RKO (cell line): ENCODE data around the gene NOVA2.
A peak's percentile ranks its signal among the peaks of the same experiment; 100 is the strongest.

ENCODE experiments used
- DNase-seq: peaks from one replicate; pipeline ENCODE4 v3.0.0-alpha.2; 2016; ENCODE audit warnings: low spot score

NOVA2 gene, protein sequence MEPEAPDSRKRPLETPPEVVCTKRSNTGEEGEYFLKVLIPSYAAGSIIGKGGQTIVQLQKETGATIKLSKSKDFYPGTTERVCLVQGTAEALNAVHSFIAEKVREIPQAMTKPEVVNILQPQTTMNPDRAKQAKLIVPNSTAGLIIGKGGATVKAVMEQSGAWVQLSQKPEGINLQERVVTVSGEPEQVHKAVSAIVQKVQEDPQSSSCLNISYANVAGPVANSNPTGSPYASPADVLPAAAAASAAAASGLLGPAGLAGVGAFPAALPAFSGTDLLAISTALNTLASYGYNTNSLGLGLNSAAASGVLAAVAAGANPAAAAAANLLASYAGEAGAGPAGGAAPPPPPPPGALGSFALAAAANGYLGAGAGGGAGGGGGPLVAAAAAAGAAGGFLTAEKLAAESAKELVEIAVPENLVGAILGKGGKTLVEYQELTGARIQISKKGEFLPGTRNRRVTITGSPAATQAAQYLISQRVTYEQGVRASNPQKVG

DNA sequence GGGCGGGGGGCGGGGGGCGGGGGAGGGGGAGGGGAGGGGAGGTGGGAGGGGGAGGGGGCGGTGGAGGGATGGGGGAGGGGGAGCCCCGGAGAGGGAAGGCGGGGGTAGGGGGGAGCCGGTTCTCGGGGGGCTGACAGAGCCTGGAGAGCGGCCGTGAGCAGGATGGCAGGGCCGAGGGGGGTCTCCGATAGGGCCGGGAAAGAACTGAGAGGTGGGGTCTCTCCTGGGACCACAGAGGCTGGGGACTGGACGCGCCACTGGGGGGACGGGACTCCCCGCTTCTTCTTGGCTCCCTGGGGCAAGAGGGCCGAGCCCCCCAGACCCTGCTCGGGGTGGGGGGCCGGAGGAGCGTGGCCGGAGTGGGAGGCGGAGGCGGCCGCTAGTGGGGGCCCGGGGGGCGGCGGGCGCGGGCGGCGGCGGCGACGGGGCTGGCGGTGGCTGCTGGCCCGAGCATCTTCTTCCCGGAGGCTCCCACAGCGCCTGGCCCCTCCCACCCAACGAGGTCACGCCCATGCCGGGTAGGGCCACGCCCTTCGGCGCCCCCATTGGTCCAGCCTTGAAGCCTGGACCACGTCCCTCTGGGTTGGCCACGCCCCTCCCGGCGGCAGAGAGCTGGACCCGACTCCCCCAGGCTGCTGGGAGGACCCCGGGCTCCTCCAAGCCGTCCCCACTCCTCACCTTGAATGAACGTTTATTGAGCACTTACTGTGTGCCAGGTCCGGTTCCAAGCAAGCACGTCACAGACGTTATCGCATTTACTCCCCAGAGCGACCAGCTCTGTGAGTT is at the start of gene NOVA2:
TSS of gene NOVA2 (minus strand) at position 313 of the 786 bp plus-strand sequence. CDS start 514 bp downstream, outside the sequence.
- no peak for DNase-seq

DNA sequence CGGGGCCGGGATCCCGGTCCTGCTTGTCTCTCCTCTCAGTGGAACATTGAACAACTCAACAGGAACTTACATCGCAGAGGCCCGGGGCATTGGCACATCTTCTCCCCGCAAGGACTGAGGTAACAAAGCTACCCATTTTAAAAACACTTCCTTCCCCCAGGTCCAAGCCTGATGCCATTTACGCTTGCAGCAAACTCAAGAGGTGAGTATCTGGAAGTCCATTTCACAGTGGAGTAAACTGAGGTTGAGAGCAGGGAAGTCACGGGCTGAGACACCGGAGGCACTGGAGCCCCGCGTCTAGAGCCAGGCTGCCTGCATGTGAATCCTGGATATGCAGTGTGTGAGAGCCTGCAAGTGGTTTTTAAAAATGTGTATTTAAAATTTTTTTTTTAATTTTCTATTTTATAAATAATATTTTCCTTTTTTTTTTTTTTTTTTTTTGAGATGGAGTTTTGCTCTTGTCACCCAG is 49.7 kb upstream of the NOVA2 start:
- no peak for DNase-seq

DNA sequence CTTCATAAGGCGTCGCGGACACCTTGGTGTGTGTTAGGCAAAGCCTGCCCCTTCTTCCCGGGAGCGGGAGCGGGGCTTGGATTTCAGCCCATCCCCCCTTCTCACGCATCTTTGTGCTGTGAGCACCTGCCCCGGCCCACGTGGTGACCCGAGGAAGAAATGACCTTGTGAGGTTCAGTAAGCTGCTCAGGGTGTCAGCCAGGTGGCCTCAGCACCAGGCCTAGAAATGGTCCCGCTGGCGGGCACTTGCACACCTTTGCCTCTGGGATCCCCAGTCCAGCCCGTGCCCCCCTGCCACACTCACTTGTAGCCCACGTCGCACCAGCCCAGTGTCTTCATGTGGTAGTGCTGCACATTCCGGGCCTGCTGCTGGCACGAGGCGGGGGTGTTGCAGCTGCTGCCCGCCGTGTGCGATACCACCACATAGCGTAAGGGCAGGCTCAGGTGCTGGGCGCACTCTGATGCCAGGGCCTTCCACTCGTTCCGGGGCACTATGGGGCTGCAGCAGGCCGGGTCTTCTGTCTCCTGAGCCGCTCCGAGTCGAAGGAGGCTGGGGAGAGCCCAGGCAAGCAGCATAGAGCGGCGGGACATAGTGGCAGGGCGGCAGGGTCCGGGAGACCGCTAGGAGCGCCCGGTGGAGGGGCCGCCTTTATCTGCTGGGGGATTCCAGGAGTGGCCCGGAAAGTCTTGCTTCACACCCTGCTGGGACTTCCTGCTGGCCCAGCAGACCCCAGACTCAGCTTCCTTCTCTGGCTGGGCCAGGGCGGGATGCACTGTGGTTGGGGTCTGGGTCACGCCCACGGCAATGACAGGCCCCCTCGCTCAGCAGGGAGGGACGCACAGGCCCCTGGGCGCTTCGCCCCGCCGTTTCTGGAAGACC is 49.0 kb upstream of the NOVA2 start, which contains the start of gene PGLYRP1:
TSS of gene PGLYRP1 (minus strand) at position 623 of the 880 bp plus-strand sequence. CDS start at position 591, 32 bp downstream.
- DNase-seq: no peak

DNA sequence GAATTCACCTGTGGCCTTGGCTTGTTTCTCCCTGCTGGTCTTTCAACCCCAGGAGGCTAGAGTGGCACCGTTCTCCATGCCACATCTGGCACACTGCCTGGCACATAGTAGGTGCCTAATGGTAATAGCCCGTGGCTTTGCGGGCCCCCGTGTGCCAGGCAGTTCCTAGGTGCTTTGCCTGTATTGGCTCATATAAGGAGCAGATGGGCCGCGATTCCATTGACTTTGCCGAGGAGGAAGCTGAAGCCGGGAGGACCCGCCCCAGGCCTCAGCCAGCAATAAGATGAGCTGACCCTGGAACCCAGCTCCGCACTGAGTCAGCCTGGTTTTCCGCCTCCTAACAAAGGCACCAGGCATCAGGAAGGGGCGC is 48.4 kb upstream of the NOVA2 start:
- no peak for DNase-seq

DNA sequence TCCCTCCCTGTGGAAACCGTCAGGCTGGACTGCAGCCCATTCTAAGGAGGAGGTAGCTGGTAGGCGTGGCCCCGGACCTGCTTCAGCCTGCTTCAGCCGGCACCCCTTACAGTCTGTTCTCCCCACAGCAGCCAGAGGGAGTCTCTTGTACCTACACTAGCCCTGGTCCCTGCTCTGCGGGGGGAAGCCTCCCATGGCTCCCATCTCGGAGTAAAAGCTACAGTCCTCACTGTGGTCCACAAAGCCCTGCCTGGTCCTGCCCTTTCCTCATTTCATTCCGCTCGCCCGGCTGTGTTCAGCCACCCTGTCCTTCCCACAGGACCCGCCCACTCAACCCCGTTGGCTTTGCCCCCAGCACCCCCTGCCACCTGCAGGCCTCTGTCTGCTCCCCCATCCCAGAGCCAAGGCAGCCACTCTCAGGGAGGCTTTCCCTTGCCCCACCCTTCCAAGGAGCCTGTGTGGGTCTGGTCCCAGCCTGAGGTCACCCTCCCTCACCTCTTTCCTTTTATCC is 47.9 kb upstream of the NOVA2 start:
- no peak for DNase-seq

DNA sequence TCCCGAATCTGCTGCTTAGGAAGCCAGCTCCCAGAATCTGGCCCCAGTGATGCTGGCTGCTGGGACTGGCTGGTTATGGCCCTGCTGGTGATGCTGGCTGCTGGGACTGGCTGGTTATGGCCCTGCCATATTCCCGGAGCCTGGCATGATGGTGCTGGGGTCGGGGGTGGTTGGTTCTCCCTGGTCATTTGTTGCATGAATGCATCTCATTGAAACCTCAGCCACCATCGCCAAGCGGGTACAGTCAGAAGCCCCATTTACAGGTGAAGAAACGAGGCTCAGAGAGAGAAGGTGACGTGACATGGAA is 47.1 kb upstream of the NOVA2 start:
- DNase-seq: no peak

DNA sequence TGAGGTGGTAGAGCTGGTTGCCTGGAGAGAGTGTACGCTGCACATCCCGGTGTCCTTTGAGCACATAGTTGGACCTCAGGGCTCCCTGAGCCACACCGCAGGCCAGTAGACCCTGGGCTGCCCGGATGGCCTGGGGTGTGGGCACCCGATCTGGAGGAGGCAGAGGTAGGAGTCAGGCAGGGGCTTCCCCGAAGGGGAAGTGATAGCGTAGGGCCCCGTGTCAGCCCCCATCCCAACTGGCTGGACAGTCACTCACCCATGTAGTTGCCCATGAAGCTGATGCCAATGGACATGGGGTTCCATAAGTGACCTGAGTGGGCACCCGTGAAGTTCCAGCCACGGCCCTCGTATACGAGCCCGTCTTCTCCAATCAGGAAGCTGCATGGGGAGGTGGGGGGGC is 45.6 kb upstream of the NOVA2 start:
- no peak for DNase-seq

DNA sequence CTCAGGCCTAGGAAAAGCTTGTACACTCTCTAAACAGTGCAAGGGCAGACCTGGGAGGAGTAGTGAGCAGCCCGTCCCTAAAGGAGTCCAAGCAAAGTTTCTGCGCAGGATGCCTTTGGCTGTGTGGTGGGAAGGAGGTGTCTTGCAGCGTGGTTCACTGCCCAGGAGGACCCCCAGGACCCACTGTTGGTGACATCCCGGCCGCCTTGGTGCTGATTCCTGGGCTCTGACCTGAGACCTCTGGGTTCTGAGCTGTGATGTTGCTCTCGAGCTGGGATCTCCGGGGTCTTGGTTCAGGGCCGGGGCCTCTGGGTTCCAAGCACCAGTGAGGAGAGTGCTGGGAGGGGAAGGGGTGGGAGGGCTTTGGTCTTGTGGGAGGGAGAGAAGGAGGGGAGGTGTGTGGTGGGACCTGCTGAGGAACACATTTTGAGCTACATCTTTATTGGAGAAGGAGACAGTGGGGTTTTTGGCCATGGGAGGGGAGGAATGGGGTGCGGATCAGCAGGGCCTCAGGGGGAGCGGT is 45.1 kb upstream of the NOVA2 start:
- no peak for DNase-seq

DNA sequence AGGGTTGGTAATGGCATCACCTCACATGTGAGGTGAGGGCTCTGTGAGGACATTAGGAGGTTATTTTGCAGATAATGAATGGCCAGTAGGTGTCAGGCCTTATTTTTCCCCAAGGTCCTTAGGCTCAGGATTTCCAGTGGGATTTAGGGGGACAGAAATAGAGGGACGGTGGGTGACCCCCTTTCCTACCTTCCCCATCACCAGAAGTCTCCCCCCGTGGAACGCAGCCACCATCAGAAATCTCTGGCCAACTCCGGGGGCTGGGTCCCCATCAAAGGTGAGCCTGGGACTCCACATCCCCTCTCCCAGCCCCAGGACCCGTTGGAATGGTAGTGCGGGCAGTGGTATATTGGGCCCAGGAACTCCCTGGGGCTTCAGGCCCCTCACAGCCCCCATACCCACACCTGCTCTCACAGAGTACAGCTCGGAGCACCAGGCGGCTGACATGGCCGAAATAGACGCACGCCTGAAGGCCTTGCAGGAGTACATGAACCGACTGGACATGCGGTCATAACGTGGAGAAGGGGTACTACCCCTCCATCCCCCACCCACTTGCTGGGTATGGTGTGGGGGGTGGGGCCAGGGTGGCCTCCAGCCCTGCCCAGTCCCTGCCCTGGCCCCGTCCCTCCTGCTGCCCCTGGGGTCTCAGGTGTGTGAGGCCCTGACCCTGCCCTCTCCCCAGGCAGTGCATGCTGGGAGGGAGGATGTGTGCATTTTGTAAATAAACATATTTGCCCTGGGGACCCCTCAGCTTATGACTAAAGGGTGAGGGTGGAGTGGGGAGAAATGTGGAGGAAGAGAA is 44.4 kb upstream of the NOVA2 start:
- DNase-seq: no peak

DNA sequence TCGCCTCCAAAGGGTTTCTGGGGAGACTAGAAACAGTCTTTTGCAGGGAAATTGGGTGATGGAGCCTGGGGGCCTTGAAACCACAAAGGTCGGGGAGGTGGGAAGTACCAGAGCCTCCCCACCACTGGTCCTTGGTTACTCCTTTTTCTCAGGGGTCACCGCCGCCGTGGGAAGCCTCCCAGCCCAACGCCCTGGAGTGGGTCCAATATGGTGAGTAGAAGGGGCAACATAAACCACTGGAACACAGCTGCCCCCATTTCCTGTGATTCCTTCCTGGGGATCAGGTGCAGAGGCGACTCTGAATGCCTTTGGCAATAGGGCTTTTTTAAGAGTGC is 43.4 kb upstream of the NOVA2 start:
- no peak for DNase-seq

DNA sequence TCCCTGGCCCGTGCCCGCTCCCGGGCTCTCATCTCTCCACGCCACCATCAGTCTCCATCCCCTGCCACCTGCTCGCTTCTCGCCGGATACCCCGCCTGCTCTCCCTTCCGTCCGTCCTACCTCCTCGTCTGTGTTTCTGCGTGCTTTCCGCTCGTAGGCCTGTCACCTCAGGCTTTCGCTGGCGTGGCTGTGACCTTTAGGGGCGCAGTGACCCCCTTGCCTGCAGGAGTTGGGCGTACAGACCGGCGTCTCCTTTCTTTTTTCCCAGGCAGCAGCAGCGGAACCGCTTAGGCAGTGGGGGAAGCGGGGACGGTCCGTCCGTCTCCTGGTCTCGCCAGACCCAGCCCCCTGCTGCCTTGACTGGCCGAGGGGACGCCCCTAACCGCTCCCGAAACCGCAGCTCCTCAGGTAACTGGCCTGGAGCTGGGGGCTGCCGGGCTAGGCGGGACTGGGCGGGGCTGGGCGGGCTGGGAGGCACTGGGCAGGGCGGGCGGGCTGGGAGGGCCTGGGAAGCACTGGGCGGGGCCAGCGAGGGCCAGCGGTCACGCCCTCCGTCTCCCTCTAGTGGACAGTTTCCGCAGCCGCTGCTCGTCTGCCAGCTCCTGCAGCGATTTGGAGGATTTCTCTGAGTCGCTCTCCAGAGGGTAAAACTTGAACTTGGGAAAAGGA is 42.9 kb upstream of the NOVA2 start:
- DNase-seq: peak; percentile 78

DNA sequence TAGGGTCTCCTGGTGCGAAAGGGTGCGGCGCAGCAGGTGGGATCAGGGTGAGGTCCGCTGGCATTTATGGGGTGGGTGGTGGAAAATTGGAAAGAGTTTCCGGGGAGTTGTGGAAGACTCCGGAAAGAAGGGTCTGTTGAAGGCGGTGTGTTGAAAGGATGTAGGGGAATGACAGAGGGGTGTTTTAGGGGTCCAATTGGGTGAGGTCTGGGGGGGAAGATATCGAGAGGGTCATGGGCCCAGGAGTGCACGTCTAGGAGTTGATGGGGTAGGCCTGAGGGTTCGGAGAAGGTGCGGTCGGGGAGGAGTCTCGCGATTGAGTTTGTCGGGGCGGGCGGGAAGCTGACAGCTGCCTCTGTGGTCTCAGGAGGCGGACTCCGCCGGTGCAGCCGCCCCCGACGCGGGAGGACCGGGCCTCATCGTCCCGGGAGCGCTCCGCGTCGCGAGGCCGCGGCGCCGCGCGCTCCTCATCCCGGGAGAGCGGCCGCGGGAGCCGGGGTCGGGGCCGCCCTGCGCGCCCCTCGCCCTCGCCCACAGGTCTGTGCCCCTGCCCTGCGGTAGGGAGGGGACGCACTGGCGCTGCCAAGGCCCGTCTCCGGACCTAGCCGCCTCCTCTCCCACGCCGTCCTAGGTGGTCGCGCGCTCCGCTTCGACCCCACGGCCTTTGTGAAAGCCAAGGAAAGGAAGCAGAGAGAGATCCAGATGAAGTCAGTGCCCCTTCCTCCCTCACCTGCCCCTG is 42.2 kb upstream of the NOVA2 start:
- no peak for DNase-seq

DNA sequence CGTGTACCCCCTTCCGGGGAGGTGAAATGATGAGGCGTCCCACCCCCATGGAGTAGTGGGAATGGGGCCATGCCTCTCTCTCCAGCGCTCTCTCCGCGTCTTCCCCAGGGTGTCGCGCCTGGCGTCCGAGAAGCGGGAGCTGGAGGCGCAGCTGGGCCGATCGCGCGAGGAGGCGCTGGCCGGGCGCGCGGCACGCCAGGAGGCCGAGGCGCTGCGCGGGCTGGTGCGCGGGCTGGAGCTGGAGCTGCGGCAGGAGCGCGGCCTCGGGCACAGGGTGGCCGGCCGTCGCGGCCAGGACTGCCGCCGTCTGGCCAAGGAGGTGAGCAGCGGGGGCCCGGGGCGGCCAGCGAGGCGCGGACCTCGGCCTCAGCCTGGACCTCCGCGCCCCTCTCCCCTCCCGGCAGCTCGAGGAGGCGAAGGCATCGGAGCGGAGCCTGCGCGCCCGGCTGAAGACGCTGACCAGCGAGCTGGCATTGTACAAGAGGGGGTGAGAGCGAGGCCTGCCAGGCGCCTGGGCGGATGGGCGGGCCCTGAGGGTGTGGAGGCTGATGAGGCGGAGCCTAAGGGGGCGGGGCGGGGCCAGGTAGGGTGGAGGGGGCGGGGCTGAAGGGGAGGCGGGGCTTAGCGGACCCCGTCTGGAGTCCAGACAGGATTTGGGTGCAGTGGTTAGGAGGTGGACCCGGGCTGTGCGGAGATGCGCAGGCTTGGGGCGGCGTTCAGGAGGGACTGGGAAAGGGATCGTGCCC is 41.4 kb upstream of the NOVA2 start:
- DNase-seq: peak; percentile 84

DNA sequence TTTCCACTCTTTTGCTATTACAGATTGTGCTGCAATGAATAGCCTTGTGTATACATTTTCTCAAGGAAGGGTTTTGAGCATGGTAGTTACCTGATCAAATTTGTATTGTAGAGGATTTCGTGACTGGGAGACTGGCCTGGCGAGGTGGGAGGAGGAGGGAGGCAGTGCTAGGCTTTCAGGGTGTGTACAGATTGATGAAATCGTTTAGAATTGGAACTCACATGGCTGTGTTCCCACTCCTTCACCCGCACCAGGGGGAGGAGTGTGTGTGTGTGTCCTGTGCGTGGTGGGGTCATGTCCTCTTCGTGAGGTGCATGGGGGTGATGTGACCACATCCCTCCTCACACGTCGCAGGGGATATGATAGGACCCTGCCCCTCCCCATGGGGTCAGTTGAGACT is 40.9 kb upstream of the NOVA2 start:
- no peak for DNase-seq

DNA sequence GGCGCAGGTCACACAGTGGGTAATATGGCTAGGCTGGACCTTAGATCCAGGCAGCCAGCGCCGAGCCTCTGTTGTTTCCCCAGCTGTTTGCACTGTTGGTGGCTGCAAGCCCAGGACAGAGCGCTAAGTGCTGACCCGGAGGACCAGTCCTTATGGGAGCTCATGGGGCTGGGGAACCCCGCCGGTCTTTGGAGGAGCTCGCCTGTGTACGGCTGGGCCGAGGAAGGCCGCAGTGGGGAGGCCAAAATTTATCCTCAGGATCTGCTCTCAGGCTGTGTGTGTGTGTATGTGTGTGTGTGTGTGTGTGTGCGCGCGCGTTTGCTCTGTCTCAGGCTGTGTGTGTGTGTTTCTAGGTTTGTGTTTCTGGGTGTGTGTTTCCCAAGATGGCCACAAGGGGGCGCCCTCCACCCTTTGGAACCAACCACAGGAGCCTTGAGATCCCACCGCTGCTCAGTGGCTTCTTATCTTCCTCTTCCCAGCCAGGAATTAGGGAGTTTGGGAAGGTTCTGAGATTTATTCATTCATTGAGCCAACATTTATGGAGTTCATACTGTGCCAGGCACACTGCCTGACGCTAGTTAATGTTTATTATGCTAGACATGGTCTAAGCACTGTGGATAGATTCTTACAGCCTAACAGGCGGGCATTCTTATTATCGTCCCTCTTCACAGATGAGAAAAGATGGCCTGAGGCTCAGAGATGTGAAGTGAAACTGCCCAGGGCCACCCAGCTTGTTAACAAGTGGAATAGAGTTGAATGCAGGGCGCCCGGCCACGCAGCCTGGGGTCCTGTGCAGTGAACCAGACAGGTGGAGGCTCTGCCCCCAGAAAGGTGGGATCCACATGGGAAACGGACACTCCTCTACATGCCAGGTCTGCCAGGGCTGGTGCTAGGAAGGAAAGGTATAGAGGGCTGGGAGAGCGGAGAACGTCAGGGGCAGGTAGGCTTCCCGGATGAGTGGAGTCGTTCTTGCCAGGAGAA is 36.2 kb upstream of the NOVA2 start:
- DNase-seq: peak; percentile 70

DNA sequence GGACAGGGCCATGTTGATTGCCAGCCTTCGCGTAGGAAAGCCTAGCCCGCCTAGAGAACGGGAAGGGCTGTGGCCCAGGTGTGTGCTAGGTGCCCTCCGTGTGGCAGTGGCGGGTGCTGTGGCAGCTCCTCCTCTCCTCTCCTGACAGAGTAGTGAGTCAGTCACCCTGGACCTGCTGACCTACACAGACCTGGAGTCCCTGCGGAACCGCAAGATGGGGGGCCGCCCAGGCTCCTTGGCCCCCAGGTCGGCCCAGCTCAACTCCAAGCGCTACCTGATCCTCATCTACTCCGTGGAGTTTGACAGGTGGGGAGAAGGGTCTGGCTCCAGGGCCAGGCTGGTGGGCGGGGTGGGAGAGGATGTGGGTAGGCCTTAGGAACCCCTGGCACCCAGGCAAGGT is 32.7 kb upstream of the NOVA2 start:
- no peak for DNase-seq

DNA sequence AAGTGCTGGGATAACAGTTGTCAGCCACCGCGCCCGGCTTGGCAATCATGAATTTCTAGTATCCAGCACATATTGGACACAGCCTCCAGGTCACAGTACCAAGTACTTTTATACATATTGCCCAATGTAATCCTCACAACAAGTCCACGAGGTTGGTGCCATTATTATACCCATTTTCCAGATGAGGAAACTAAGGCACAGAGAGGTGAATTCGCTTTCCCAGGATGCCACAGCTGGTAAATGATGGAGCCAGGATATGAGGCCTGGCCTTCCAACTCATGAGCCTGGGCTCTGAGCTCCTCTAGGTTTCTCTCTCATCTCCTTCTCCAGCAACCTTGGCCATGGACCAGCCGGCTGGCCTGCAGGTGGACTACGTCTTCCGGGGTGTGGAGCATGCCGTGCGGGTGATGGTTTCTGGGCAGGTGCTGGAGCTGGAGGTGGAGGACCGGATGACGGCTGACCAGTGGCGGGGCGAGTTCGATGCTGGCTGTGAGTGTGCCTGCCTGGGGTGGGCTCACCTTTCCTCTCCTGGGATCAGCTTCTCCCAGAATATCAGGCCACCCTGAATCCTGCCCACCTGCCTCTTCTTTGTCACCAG is 29.1 kb upstream of the NOVA2 start:
- DNase-seq: no peak
